GM12878 (cell line): ENCODE data around the gene TAF7L. TPM values are rescaled to one million over a fixed set of nuclear protein-coding genes. Genes with fewer than 3 reads are reported as not detected.

Experiments used
- SRF ChIP-seq, 2 experiments: IDR thresholded peaks; 2 replicates each; pipeline ENCODE4 v1.6.1; 2011; ENCODE audit warnings: low read depth in 2 of 2, low read length in 2 of 2, mild to moderate bottlenecking in 1 of 2, moderate library complexity in 1 of 2
- polyA plus RNA-seq, 11 experiments: library from polyadenylated mRNA; depleted of rRNA in 4 of 11; unstranded in 6 of 11; stranded (reverse) in 5 of 11; fragments of >200 nt; fragmentation: Nextera tagmentation in 4 of 11; fragmentation: Illumina TruSeq in 1 of 11; extraction: Ambion mirVana in 4 of 11; extraction: Trizol in 1 of 11; gene quantifications; 1 replicate in 1 of 11; 2 replicates in 10 of 11; pipeline versions ENCODE4 v1.2.1 to v1.2.3, GENCODE V29; 2011 to 2016; ENCODE audit warnings: inconsistent platforms in 2 of 11, missing spikeins in 2 of 11, low read depth in 1 of 11
- small RNA-seq: library from RNA; depleted of rRNA; stranded (forward); fragments of <200 nt; gene quantifications from one replicate; pipeline ENCODE3, GENCODE V24; 2014
- total RNA-seq, 4 experiments: library from RNA; depleted of rRNA in 3 of 4; stranded (reverse); fragments of >200 nt in 3 of 4; fragmentation: Illumina TruSeq in 1 of 4; extraction: Trizol in 1 of 4; gene quantifications; 2 replicates each; pipeline versions ENCODE4 v1.2.1 to v1.2.3, GENCODE V29; 2013 to 2021

The TAF7L gene
- total and polyA plus RNA-seq, 10 of the 15 experiments (the other 5 are each of a cell fraction or from before 2014, with no cell fraction given), result 0.05 to 0.11 (median 0.08) TPM; not detected in 6

GRCh38 chrX:101219116-101219863, 71.8 kb downstream of the TAF7L start, which contains the start of gene DRP2 (continued):
- no peak for TF ChIP-seq SRF (IDR thresholded peaks at IDR 0.05; ENCODE audit: low read depth in 2 of 2, low read length in 2 of 2)

Small RNA genes within 50 kb of the gene (small RNA-seq; reads per million reads assigned to genes)
- gene RNU6-934P, result not detected

Other genes starting within 250 kb of the TAF7L start
Only the 7 nearest of the 10 such genes appear.
- 25.8 and 28.8 TPM in 2 replicates for gene CENPI, start 193.1 kb downstream of the TAF7L start, total RNA-seq (2014; rRNA removed)
- gene CENPI, start 193.1 kb downstream of the TAF7L start, total RNA-seq (2014; rRNA removed; fragmentation: Illumina TruSeq; extraction: Trizol), result 22.5 and 24.3 TPM in 2 replicates
- gene CENPI, start 193.1 kb downstream of the TAF7L start, total RNA-seq (2021), result 15.8 and 18.9 TPM in 2 replicates
- 22.5 and 26.0 TPM in 2 replicates for gene CENPI, start 193.1 kb downstream of the TAF7L start, polyA plus RNA-seq (2011; rRNA removed)
- 18.6 and 19.5 TPM in 2 replicates for gene CENPI, start 193.1 kb downstream of the TAF7L start, polyA plus RNA-seq (2014; fragmentation: Illumina TruSeq; extraction: Trizol)
- gene CENPI, start 193.1 kb downstream of the TAF7L start, polyA plus RNA-seq (2014; fragmentation: Nextera tagmentation; extraction: Ambion mirVana), result 1 to 10 TPM; 6.9 TPM
- gene CENPI, start 193.1 kb downstream of the TAF7L start, polyA plus RNA-seq (2014; rRNA removed), result 13.4 and 14.1 TPM in 2 replicates
- 10 to 100 TPM; 13.6 to 16.1 TPM for gene CENPI, start 193.1 kb downstream of the TAF7L start, polyA plus RNA-seq (2016; fragmentation: Nextera tagmentation; extraction: Ambion mirVana)
- gene DRP2, start 71.5 kb downstream of the TAF7L start, total RNA-seq (2014; rRNA removed), result 0.11 and 0.16 TPM in 2 replicates
- 0.18 and 0.23 TPM in 2 replicates for gene DRP2, start 71.5 kb downstream of the TAF7L start, total RNA-seq (2014; rRNA removed; fragmentation: Illumina TruSeq; extraction: Trizol)
- gene DRP2, start 71.5 kb downstream of the TAF7L start, total RNA-seq (2021), result 0.18 and 0.24 TPM in 2 replicates
- 0.36 and 0.37 TPM in 2 replicates for gene DRP2, start 71.5 kb downstream of the TAF7L start, polyA plus RNA-seq (2011; rRNA removed)
- gene DRP2, start 71.5 kb downstream of the TAF7L start, polyA plus RNA-seq (2014; fragmentation: Illumina TruSeq; extraction: Trizol), result 0.13 and 0.16 TPM in 2 replicates
- under 1 TPM; 0.02 to 0.08 TPM for gene DRP2, start 71.5 kb downstream of the TAF7L start, polyA plus RNA-seq (2014; fragmentation: Nextera tagmentation; extraction: Ambion mirVana)
- 0.15 and 0.27 TPM in 2 replicates for gene DRP2, start 71.5 kb downstream of the TAF7L start, polyA plus RNA-seq (2014; rRNA removed)
- gene DRP2, start 71.5 kb downstream of the TAF7L start, polyA plus RNA-seq (2016; fragmentation: Nextera tagmentation; extraction: Ambion mirVana), result under 1 TPM in 1 of 2 experiments, not detected in 1; 0.08 TPM
- gene TIMM8A, start 57.4 kb upstream of the TAF7L start, total RNA-seq (2014; rRNA removed), result 6.7 and 8.7 TPM in 2 replicates
- 14.2 and 16.0 TPM in 2 replicates for gene TIMM8A, start 57.4 kb upstream of the TAF7L start, total RNA-seq (2014; rRNA removed; fragmentation: Illumina TruSeq; extraction: Trizol)
- gene TIMM8A, start 57.4 kb upstream of the TAF7L start, total RNA-seq (2021), result 26.1 and 29.1 TPM in 2 replicates
- 20.4 and 22.7 TPM in 2 replicates for gene TIMM8A, start 57.4 kb upstream of the TAF7L start, polyA plus RNA-seq (2011; rRNA removed)
- 24.3 and 25.5 TPM in 2 replicates for gene TIMM8A, start 57.4 kb upstream of the TAF7L start, polyA plus RNA-seq (2014; fragmentation: Illumina TruSeq; extraction: Trizol)
- gene TIMM8A, start 57.4 kb upstream of the TAF7L start, polyA plus RNA-seq (2014; fragmentation: Nextera tagmentation; extraction: Ambion mirVana), result 10 to 100 TPM; 84.5 to 92.7 TPM
- 22.4 and 27.0 TPM in 2 replicates for gene TIMM8A, start 57.4 kb upstream of the TAF7L start, polyA plus RNA-seq (2014; rRNA removed)
- gene TIMM8A, start 57.4 kb upstream of the TAF7L start, polyA plus RNA-seq (2016; fragmentation: Nextera tagmentation; extraction: Ambion mirVana), result 10 to 100 TPM; 55.3 to 55.5 TPM
- 69.0 and 79.8 TPM in 2 replicates for gene BTK, start 94.9 kb upstream of the TAF7L start, total RNA-seq (2014; rRNA removed)
- gene BTK, start 94.9 kb upstream of the TAF7L start, total RNA-seq (2014; rRNA removed; fragmentation: Illumina TruSeq; extraction: Trizol), result 112 and 117 TPM in 2 replicates
- 96.3 and 99.5 TPM in 2 replicates for gene BTK, start 94.9 kb upstream of the TAF7L start, total RNA-seq (2021)
- 82.0 and 96.3 TPM in 2 replicates for gene BTK, start 94.9 kb upstream of the TAF7L start, polyA plus RNA-seq (2011; rRNA removed)
- gene BTK, start 94.9 kb upstream of the TAF7L start, polyA plus RNA-seq (2014; fragmentation: Illumina TruSeq; extraction: Trizol), result 154 and 191 TPM in 2 replicates
- 10 to 100 TPM; 24.0 to 94.5 TPM for gene BTK, start 94.9 kb upstream of the TAF7L start, polyA plus RNA-seq (2014; fragmentation: Nextera tagmentation; extraction: Ambion mirVana)
- gene BTK, start 94.9 kb upstream of the TAF7L start, polyA plus RNA-seq (2014; rRNA removed), result 99.0 and 104 TPM in 2 replicates
- gene BTK, start 94.9 kb upstream of the TAF7L start, polyA plus RNA-seq (2016; fragmentation: Nextera tagmentation; extraction: Ambion mirVana), result 10 to 100 TPM; 81.9 to 83.3 TPM
- gene RPL36A, start 99.7 kb upstream of the TAF7L start, total RNA-seq (2014; rRNA removed), result 1,479 and 1,585 TPM in 2 replicates
- 3,614 and 3,813 TPM in 2 replicates for gene RPL36A, start 99.7 kb upstream of the TAF7L start, total RNA-seq (2014; rRNA removed; fragmentation: Illumina TruSeq; extraction: Trizol)
- gene RPL36A, start 99.7 kb upstream of the TAF7L start, total RNA-seq (2021), result 425 and 522 TPM in 2 replicates
- gene RPL36A, start 99.7 kb upstream of the TAF7L start, polyA plus RNA-seq (2011; rRNA removed), result 3,267 and 3,973 TPM in 2 replicates
- gene RPL36A, start 99.7 kb upstream of the TAF7L start, polyA plus RNA-seq (2014; fragmentation: Illumina TruSeq; extraction: Trizol), result 4,528 and 6,688 TPM in 2 replicates
- gene RPL36A, start 99.7 kb upstream of the TAF7L start, polyA plus RNA-seq (2014; fragmentation: Nextera tagmentation; extraction: Ambion mirVana), result 1,000 to 10,000 TPM; 3,535 to 3,952 TPM
- 2,484 and 3,273 TPM in 2 replicates for gene RPL36A, start 99.7 kb upstream of the TAF7L start, polyA plus RNA-seq (2014; rRNA removed)
- 100 to 1,000 TPM; 771 to 830 TPM for gene RPL36A, start 99.7 kb upstream of the TAF7L start, polyA plus RNA-seq (2016; fragmentation: Nextera tagmentation; extraction: Ambion mirVana)
- gene GLA, start 116.6 kb upstream of the TAF7L start, total RNA-seq (2014; rRNA removed), result 23.3 and 23.8 TPM in 2 replicates
- 25.3 and 26.7 TPM in 2 replicates for gene GLA, start 116.6 kb upstream of the TAF7L start, total RNA-seq (2014; rRNA removed; fragmentation: Illumina TruSeq; extraction: Trizol)
- gene GLA, start 116.6 kb upstream of the TAF7L start, total RNA-seq (2021), result 24.4 and 25.0 TPM in 2 replicates
- 31.7 and 32.8 TPM in 2 replicates for gene GLA, start 116.6 kb upstream of the TAF7L start, polyA plus RNA-seq (2011; rRNA removed)
- gene GLA, start 116.6 kb upstream of the TAF7L start, polyA plus RNA-seq (2014; fragmentation: Illumina TruSeq; extraction: Trizol), result 29.2 and 34.1 TPM in 2 replicates
- gene GLA, start 116.6 kb upstream of the TAF7L start, polyA plus RNA-seq (2014; fragmentation: Nextera tagmentation; extraction: Ambion mirVana), result 10 to 100 TPM; 39.2 to 66.4 TPM
- 20.3 and 28.9 TPM in 2 replicates for gene GLA, start 116.6 kb upstream of the TAF7L start, polyA plus RNA-seq (2014; rRNA removed)
- gene GLA, start 116.6 kb upstream of the TAF7L start, polyA plus RNA-seq (2016; fragmentation: Nextera tagmentation; extraction: Ambion mirVana), result 10 to 100 TPM; 26.8 to 29.8 TPM
- 34.5 and 43.4 TPM in 2 replicates for gene HNRNPH2, start 116.9 kb upstream of the TAF7L start, total RNA-seq (2014; rRNA removed)
- gene HNRNPH2, start 116.9 kb upstream of the TAF7L start, total RNA-seq (2014; rRNA removed; fragmentation: Illumina TruSeq; extraction: Trizol), result 67.0 and 69.1 TPM in 2 replicates
- 42.4 and 42.8 TPM in 2 replicates for gene HNRNPH2, start 116.9 kb upstream of the TAF7L start, total RNA-seq (2021)
- gene HNRNPH2, start 116.9 kb upstream of the TAF7L start, polyA plus RNA-seq (2011; rRNA removed), result 46.6 and 61.9 TPM in 2 replicates
- gene HNRNPH2, start 116.9 kb upstream of the TAF7L start, polyA plus RNA-seq (2014; fragmentation: Illumina TruSeq; extraction: Trizol), result 73.3 and 90.2 TPM in 2 replicates
- gene HNRNPH2, start 116.9 kb upstream of the TAF7L start, polyA plus RNA-seq (2014; fragmentation: Nextera tagmentation; extraction: Ambion mirVana), result 10 to 100 TPM; 55.7 to 90.8 TPM
- gene HNRNPH2, start 116.9 kb upstream of the TAF7L start, polyA plus RNA-seq (2014; rRNA removed), result 44.9 and 49.6 TPM in 2 replicates
- 100 to 1,000 TPM in 1 of 2 experiments, 10 to 100 TPM in 1; 98.1 to 102 TPM for gene HNRNPH2, start 116.9 kb upstream of the TAF7L start, polyA plus RNA-seq (2016; fragmentation: Nextera tagmentation; extraction: Ambion mirVana)